CD14-positive monocyte (primary cell): ENCODE data around the gene NTRK2. TPM values are rescaled to one million over a fixed set of nuclear protein-coding genes. Genes with fewer than 3 reads are reported as not detected.

ENCODE experiments used
- DNase-seq, 3 donors: peaks; one replicate each; pipeline ENCODE4 v3.0.0-alpha.2; 2011 to 2022
- H2AFZ ChIP-seq: 2 replicates; pipeline ENCODE4 v1.6.0; 2012; ENCODE audit warnings: mild to moderate bottlenecking, low read depth, low read length, inconsistent platforms; ENCODE audit not compliant: insufficient read depth, poor library complexity, severe bottlenecking
- H3K27ac ChIP-seq, 2 donors: 1 replicate in 1 of 2; 2 replicates in 1 of 2; pipeline ENCODE4 v1.5.1; 2012 to 2013; ENCODE audit warnings: low read length in 2 of 2, control low read depth in 1 of 2, inconsistent platforms in 1 of 2, low read depth in 1 of 2, mild to moderate bottlenecking in 1 of 2
- H3K27me3 ChIP-seq, 2 donors: one replicate each; pipeline versions ENCODE4 v1.6.0 to v1.6.1; 2011 to 2013; ENCODE audit warnings: low read length in 2 of 2; ENCODE audit not compliant: control insufficient read depth in 2 of 2, insufficient read depth in 2 of 2
- H3K36me3 ChIP-seq, 2 donors: replicated peaks in 1 of 2; 1 replicate in 1 of 2; 2 replicates in 1 of 2; pipeline versions ENCODE4 v1.5.1 to v1.6.1; 2012 to 2013; ENCODE audit warnings: low read length in 2 of 2, control low read depth in 1 of 2, inconsistent platforms in 1 of 2, mild to moderate bottlenecking in 1 of 2; ENCODE audit not compliant: insufficient read depth in 2 of 2, control insufficient read depth in 1 of 2
- H3K4me1 ChIP-seq, 2 donors: 1 replicate in 1 of 2; 2 replicates in 1 of 2; pipeline versions ENCODE4 v1.5.1 to v1.6.1; 2012 to 2013; ENCODE audit warnings: low read length in 2 of 2, control low read depth in 1 of 2, inconsistent platforms in 1 of 2, mild to moderate bottlenecking in 1 of 2, moderate library complexity in 1 of 2; ENCODE audit not compliant: insufficient read depth in 2 of 2, control insufficient read depth in 1 of 2
- H3K4me2 ChIP-seq: replicated peaks from 2 replicates; pipeline ENCODE3; 2012; ENCODE audit warnings: low read length, moderate library complexity, mild to moderate bottlenecking; ENCODE audit not compliant: poor library complexity, severe bottlenecking; ENCODE audit errors: extremely low read depth
- H3K4me3 ChIP-seq, 3 experiments: fragments of 200-600 bp in 1 of 3; sonication (generic) in 1 of 3; replicated peaks in 1 of 3; 1 replicate in 2 of 3; 2 replicates in 1 of 3; pipeline ENCODE4 v1.5.1; 2011 to 2013; ENCODE audit warnings: low read length in 3 of 3, mild to moderate bottlenecking in 3 of 3, control low read depth in 2 of 3, low read depth in 2 of 3, inconsistent platforms in 1 of 3, moderate library complexity in 1 of 3
- H3K79me2 ChIP-seq: 2 replicates; pipeline ENCODE4 v1.6.0; 2012; ENCODE audit warnings: mild to moderate bottlenecking, control low read depth, inconsistent platforms, low read length, moderate library complexity; ENCODE audit not compliant: insufficient read depth
- H3K9ac ChIP-seq: 2 replicates; pipeline ENCODE4 v1.6.0; 2017; ENCODE audit warnings: low read length, mild to moderate bottlenecking; ENCODE audit not compliant: insufficient read depth, poor library complexity, severe bottlenecking
- H3K9me3 ChIP-seq, 2 donors: replicated peaks in 1 of 2; 1 replicate in 1 of 2; 2 replicates in 1 of 2; pipeline versions ENCODE4 v1.5.1 to v1.6.1; 2012 to 2013; ENCODE audit warnings: low read length in 2 of 2, control low read depth in 1 of 2; ENCODE audit not compliant: control insufficient read depth in 1 of 2, insufficient read depth in 1 of 2
- H4K20me1 ChIP-seq: 2 replicates; pipeline ENCODE4 v1.6.0; 2012; ENCODE audit warnings: mild to moderate bottlenecking, low read length, control low read depth, moderate library complexity; ENCODE audit not compliant: insufficient read depth
- H3K27ac Mint-ChIP-seq, 7 donors: one replicate each; pipeline ENCODE4 v1.8.0; 2020; ENCODE audit warnings: mild to moderate bottlenecking in 7 of 7, mixed read lengths in 7 of 7, moderate library complexity in 6 of 7, inconsistent platforms in 2 of 7
- H3K27me3 Mint-ChIP-seq, 3 donors: one replicate each; pipeline ENCODE4 v1.8.0; 2021 to 2022; ENCODE audit warnings: low read depth in 3 of 3, mild to moderate bottlenecking in 3 of 3, mixed read lengths in 3 of 3, moderate library complexity in 3 of 3, inconsistent platforms in 1 of 3
- H3K36me3 Mint-ChIP-seq, 2 donors: one replicate each; pipeline ENCODE4 v1.8.0; 2020; ENCODE audit warnings: mixed read lengths in 2 of 2, inconsistent platforms in 1 of 2, mild to moderate bottlenecking in 1 of 2
- H3K4me1 Mint-ChIP-seq: one replicate; pipeline ENCODE4 v1.8.0; 2020; ENCODE audit warnings: mild to moderate bottlenecking, mixed read lengths
- H3K4me3 Mint-ChIP-seq, 2 donors: one replicate each; pipeline ENCODE4 v1.8.0; 2020; ENCODE audit warnings: mild to moderate bottlenecking in 2 of 2, mixed read lengths in 2 of 2, moderate library complexity in 1 of 2
- H3K9me3 Mint-ChIP-seq, 7 donors: one replicate each; pipeline ENCODE4 v1.8.0; 2020 to 2022; ENCODE audit warnings: mixed read lengths in 7 of 7, mild to moderate bottlenecking in 6 of 7, moderate library complexity in 6 of 7, inconsistent platforms in 2 of 7
- WGBS: methylation state at CpG from one replicate; pipeline ENCODE4 v1.1.5; 2013; ENCODE audit warnings: missing lambda C conversion rate; ENCODE audit not compliant: insufficient coverage; 5-methylcytosine and 5-hydroxymethylcytosine counted together
- intact Hi-C, 2 donors: fragments of 100-400 bp; cut with micrococcal nuclease; formaldehyde crosslinking; loops; one replicate each; pipeline versions ENCODE4 v1.15.0 to v1.15.1; 2023
- polyA plus RNA-seq, 3 donors: library from polyadenylated mRNA; depleted of rRNA in 1 of 3; unstranded in 2 of 3; stranded (reverse) in 1 of 3; fragments of 300-500 nt in 2 of 3; fragments of >200 nt in 1 of 3; fragmentation: Illumina TruSeq in 2 of 3; gene quantifications; 1 replicate in 2 of 3; 2 replicates in 1 of 3; pipeline ENCODE4 v1.2.3, GENCODE V29; 2012 to 2021
- TF ChIP-seq, protein P1 (sequence below): fragments of 200-600 bp; IDR thresholded peaks from one replicate; pipeline ENCODE4 v1.8.0; 2022; ENCODE audit warnings: antibody characterized with exemption, mild to moderate bottlenecking

NTRK2 gene
- polyA plus RNA-seq, 3 donors, result not detected

DNA sequence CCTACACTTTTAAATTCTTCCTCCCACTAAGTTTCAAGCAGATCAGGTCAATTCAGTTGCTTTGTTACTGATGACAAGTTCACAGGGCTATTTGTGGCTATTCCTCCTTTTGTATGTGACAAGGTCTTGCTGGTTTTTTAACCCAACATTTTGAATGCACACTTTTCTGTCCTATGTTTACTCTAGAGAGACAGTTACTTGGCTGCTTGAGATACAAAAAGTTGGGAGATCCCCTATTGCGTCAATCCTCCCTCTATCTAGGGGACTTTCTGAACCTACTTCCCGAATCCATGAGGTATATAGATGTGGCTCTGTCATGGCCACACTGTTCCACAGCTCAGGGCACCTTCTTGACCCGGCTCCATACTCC, 386.7 kb downstream of the NTRK2 start:
- H3K4me3 ChIP-seq, result no peak overlapping the region
- no peaks in the 10 kb centered on the region for H3K4me1 ChIP-seq
- H3K27me3 ChIP-seq, result no peaks in the 10 kb centered on the region
- Mint-ChIP-seq H3K27me3 (peaks cover 0 to 2% (median 0%) of the 10 kb centered on the region in 3 donors), H3K36me3 (no peaks in the 10 kb centered on the region), H3K27ac (no peak overlapping the region), H3K4me1 (no peaks in the 10 kb centered on the region), H3K4me3 (no peak overlapping the region), H3K9me3 (peaks cover 0 to 9% (median 6%) of the 10 kb centered on the region in 7 donors)
- H3K79me2 ChIP-seq, result no peaks in the 10 kb centered on the region
- no peak overlapping the region for H3K9ac ChIP-seq
- intact Hi-C loops, result no loop called here
- H3K9me3 ChIP-seq, result peaks cover 0 to 4% of the 10 kb centered on the region in 2 donors
- TF ChIP-seq, protein P1, sequence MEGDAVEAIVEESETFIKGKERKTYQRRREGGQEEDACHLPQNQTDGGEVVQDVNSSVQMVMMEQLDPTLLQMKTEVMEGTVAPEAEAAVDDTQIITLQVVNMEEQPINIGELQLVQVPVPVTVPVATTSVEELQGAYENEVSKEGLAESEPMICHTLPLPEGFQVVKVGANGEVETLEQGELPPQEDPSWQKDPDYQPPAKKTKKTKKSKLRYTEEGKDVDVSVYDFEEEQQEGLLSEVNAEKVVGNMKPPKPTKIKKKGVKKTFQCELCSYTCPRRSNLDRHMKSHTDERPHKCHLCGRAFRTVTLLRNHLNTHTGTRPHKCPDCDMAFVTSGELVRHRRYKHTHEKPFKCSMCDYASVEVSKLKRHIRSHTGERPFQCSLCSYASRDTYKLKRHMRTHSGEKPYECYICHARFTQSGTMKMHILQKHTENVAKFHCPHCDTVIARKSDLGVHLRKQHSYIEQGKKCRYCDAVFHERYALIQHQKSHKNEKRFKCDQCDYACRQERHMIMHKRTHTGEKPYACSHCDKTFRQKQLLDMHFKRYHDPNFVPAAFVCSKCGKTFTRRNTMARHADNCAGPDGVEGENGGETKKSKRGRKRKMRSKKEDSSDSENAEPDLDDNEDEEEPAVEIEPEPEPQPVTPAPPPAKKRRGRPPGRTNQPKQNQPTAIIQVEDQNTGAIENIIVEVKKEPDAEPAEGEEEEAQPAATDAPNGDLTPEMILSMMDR, result no peak
- no peaks in the 10 kb centered on the region for H4K20me1 ChIP-seq
- DNase-seq, result no peak
- no peak overlapping the region for H3K27ac ChIP-seq
- no peak overlapping the region for H2AFZ ChIP-seq
- H3K36me3 ChIP-seq, result no peaks in the 10 kb centered on the region
- 71% methylated on average over 1 of the region's 3 CpGs for WGBS
- H3K4me2 ChIP-seq, result no peak overlapping the region

DNA sequence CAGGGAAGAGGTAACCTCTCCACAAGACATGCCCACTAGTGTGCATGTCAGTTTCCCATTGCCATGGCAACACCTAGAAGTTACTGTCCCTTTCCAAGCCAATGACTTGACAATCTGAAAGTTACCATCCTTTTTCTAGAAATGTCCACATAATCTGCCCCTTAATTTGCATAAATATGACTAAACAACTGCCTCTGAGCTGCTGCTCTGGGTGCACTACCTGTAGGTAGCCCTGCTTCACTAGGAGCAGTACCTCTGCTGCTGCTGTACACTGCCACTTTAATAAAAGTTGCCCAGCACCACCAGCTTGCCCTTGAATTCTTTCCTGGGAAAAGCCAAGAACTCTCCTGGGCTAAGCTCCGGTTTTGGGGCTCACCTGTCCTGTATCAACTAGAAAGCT, 392.4 kb downstream of the NTRK2 start:
- Histone ChIP-seq H3K36me3 (no peaks in the 10 kb centered on the region), H3K9ac (no peak overlapping the region), H2AFZ (no peak overlapping the region), H3K79me2 (no peaks in the 10 kb centered on the region), H3K4me1 (no peaks in the 10 kb centered on the region), H3K9me3 (peaks cover 0 to 5% of the 10 kb centered on the region in 2 donors), H3K27ac (no peak overlapping the region), H3K4me3 (no peak overlapping the region), H3K4me2 (no peak overlapping the region), H4K20me1 (no peaks in the 10 kb centered on the region), H3K27me3 (no peaks in the 10 kb centered on the region)
- no peaks in the 10 kb centered on the region for H3K36me3 Mint-ChIP-seq
- peaks cover 0 to 11% (median 4%) of the 10 kb centered on the region in 7 donors for H3K9me3 Mint-ChIP-seq
- no peak overlapping the region for H3K4me3 Mint-ChIP-seq
- H3K27me3 Mint-ChIP-seq, result peaks cover 0 to 2% (median 0%) of the 10 kb centered on the region in 3 donors
- TF ChIP-seq, protein P1, result no peak
- no peak overlapping the region for H3K27ac Mint-ChIP-seq
- intact Hi-C loops, result no loop called here
- WGBS, result 100% methylated on average over 1 of the region's 1 CpG
- DNase-seq, result no peak
- H3K4me1 Mint-ChIP-seq, result no peaks in the 10 kb centered on the region
